ENCODE measurements around the gene RXRA. TPM values are rescaled to one million over a fixed set of nuclear protein-coding genes. Genes with fewer than 3 reads are reported as not detected.
A peak's percentile ranks its signal among the peaks of the same experiment; 100 is the strongest.

Gene RXRA
- total and polyA plus RNA-seq, 10 donors = 10.9 to 116 (median 81.0) TPM

DNA sequence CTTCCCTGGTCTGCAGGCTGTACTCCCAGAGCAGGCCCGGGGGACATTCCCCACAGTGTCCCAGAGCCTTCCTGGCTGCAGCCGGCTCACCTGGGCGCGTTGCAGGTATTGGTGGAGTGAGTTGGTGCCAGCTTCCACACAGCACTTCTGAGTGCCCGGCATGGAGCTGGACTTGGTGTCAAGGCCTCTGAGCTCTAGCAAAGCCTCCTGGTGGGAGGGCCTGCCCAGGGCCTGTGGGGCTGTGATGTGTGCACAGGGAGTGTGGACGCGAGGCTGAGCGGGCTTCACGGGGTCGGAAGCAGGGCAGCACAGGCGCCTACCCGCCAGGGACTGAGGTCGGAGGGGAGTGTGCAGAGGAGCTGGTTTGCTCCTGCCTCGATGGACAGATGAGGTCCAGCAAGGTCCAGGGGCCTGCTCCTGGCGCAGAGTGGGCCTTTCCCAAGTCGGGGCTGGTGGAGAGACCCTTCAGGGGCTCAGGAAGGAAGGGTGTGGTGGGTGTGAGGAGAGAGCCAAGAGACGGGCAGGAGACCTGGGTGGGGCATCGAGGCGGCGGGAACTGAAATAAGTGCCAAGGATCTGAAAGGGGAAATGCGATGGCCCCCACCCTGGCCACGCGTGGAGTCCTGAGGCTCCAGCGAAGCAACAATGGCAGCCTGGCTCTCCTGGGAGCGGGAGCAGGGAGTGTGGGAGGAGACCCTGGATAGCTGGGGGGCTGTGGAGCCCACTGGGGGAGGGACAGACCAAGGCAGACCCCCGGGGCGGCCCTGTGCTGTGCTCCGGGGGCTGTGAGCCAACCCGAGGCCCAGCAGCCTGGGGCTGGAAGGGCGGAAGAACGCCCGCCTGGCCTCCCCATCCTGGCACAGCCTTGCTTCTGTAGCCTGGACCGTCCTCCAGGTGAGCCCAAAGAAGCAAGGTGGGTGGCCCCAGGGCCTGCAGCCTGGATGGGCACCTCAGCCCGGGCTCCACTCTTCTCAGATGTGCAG, 78.4 kb downstream of the RXRA start:
- Histone ChIP-seq H3K4me3 (peak overlapping the region in 1 of 8 donors; percentile 61), H3K9me3 (peaks cover 0 to under 1% (median 0%) of the 10 kb centered on the region in 8 donors), H3K27ac (peak overlapping the region; percentile 57 to 98 (median 92)), H3K27me3 (replicated peaks in 1 of 7) (no peaks in the 10 kb centered on the region), H3K4me1 (peaks cover 62 to 100% (median 83%) of the 10 kb centered on the region in 6 donors), H3K36me3 (peaks cover 0 to 50% (median 7%) of the 10 kb centered on the region in 6 donors)
- DNase-seq = no peak
- peak in 1 of 3 donors; percentile 9 for TF ChIP-seq POLR2AphosphoS5 (IDR thresholded peaks at IDR 0.05)
- TF ChIP-seq, protein P1, sequence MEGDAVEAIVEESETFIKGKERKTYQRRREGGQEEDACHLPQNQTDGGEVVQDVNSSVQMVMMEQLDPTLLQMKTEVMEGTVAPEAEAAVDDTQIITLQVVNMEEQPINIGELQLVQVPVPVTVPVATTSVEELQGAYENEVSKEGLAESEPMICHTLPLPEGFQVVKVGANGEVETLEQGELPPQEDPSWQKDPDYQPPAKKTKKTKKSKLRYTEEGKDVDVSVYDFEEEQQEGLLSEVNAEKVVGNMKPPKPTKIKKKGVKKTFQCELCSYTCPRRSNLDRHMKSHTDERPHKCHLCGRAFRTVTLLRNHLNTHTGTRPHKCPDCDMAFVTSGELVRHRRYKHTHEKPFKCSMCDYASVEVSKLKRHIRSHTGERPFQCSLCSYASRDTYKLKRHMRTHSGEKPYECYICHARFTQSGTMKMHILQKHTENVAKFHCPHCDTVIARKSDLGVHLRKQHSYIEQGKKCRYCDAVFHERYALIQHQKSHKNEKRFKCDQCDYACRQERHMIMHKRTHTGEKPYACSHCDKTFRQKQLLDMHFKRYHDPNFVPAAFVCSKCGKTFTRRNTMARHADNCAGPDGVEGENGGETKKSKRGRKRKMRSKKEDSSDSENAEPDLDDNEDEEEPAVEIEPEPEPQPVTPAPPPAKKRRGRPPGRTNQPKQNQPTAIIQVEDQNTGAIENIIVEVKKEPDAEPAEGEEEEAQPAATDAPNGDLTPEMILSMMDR (IDR thresholded peaks at IDR 0.05 in 8 of 11, conservative IDR thresholded peaks at IDR 0.05 in 3 of 11) = no peak
- intact Hi-C loops (cut with DNase I; ENCODE audit: low total_unique reads) = no loop called here
- WGBS, 5 donors = 42 to 54% (median 50%) methylated on average over 24 to 34 of the region's 34 CpGs

DNA sequence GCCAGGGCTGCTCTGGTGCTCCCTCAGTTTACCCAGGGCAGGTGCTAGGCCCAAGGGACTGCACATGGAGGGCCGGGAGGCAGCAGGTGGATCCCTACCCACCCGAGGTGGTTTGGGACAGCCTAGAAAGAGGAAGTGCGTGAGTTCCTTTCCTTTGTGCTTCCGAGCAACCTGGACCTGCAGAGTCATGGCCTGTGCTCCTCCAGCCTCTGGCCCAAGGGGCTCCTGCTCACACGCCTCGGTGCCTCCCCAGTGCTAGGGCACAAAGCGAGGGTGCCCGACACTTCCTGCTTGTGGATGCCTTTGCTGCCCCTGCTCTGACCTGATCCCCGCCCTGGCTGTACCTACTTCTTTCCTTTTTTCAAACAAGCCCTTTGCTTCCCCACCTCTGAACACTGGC, 79.3 kb downstream of the RXRA start:
- Histone ChIP-seq H3K4me3 (peak overlapping the region in 1 of 8 donors; percentile 61), H3K9me3 (no peaks in the 10 kb centered on the region), H3K27me3 (replicated peaks in 1 of 7) (no peaks in the 10 kb centered on the region), H3K27ac (peak overlapping the region in 7 of 8 donors; percentile 84 to 98 (median 93)), H3K36me3 (peaks cover 0 to 58% (median 10%) of the 10 kb centered on the region in 6 donors), H3K4me1 (peaks cover 62 to 100% (median 85%) of the 10 kb centered on the region in 6 donors)
- WGBS, 5 donors = 33 to 47% (median 36%) methylated on average over 9 of the region's 9 CpGs
- TF ChIP-seq POLR2A (IDR thresholded peaks at IDR 0.05) = no peak
- peak; percentile 69 to 86 (median 78) for TF ChIP-seq POLR2AphosphoS5 (IDR thresholded peaks at IDR 0.05)
- intact Hi-C loops (cut with DNase I; ENCODE audit: low total_unique reads) = no loop called here
- peak; percentile 93 for DNase-seq

- TF ChIP-seq POLR2A (IDR thresholded peaks at IDR 0.05) (no peak), POLR2AphosphoS5 (IDR thresholded peaks at IDR 0.05) (no peak)
- TF ChIP-seq, protein P1 (IDR thresholded peaks at IDR 0.05 in 8 of 11, conservative IDR thresholded peaks at IDR 0.05 in 3 of 11) = no peak
- Histone ChIP-seq H3K36me3 (peaks cover 0 to 64% (median 13%) of the 10 kb centered on the region in 6 donors), H3K4me3 (peak overlapping the region in 6 of 8 donors; percentile 18 to 61 (median 30)), H3K27me3 (replicated peaks in 1 of 7) (no peaks in the 10 kb centered on the region), H3K9me3 (no peaks in the 10 kb centered on the region), H3K4me1 (peaks cover 64 to 100% (median 91%) of the 10 kb centered on the region in 6 donors), H3K27ac (peak overlapping the region in 7 of 8 donors; percentile 84 to 98 (median 93))
- intact Hi-C loops (cut with DNase I; ENCODE audit: low total_unique reads) = no loop called here
- 54 to 75% (median 63%) methylated on average over 20 to 23 of the region's 23 CpGs for WGBS, 5 donors
- no peak for DNase-seq
These were observed 80.3 kb downstream of the RXRA start for GRCh38 chr9:134406366-134407120.

- peaks cover 0 to 64% (median 13%) of the 10 kb centered on the region in 6 donors for H3K36me3 ChIP-seq
- no peaks in the 10 kb centered on the region for H3K9me3 ChIP-seq
- intact Hi-C loops (cut with DNase I; ENCODE audit: low total_unique reads) = no loop called here
- TF ChIP-seq POLR2AphosphoS5 (IDR thresholded peaks at IDR 0.05) = peak; percentile 85 to 94 (median 90)
- TF ChIP-seq, protein P1 (IDR thresholded peaks at IDR 0.05 in 8 of 11, conservative IDR thresholded peaks at IDR 0.05 in 3 of 11) = peak in 2 of 11 experiments; percentile 29 to 37
- TF ChIP-seq POLR2A (IDR thresholded peaks at IDR 0.05) = no peak
- peak; percentile 99 for DNase-seq
- no peaks in the 10 kb centered on the region for H3K27me3 ChIP-seq (replicated peaks in 1 of 7)
- peak overlapping the region in 6 of 8 donors; percentile 18 to 61 (median 30) for H3K4me3 ChIP-seq
- 2 to 5% (median 3%) methylated on average over 14 to 33 of the region's 33 CpGs for WGBS, 5 donors
- peak overlapping the region; percentile 5 to 98 (median 92) for H3K27ac ChIP-seq
- peaks cover 71 to 100% (median 94%) of the 10 kb centered on the region in 6 donors for H3K4me1 ChIP-seq
These were observed 81.0 kb downstream of the RXRA start for GRCh38 chr9:134407121-134407779.

Data from spleen (tissue), 11 donors.